ENCODE results near the gene CYSTM1.

DNA sequence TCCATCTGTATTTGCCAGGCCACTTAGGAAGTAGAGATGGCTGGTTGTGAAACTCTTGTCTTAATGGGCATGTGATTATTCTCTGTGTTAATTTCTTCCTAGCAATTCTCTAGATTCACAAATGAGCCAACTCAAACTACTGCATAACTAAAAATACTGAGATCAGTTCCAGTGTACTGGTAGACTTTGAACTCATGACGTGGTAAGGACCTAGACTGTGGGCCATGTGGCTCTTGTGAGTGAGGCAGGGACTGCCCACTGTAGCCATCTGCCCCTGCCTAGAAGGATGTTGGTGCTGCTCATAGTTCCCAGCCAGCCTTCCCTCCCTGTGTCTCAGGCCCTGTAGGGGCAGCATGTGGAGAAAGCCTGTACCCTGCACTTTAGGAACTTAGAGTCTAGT lies 47.4 kb downstream of the CYSTM1 start:
- TF ChIP-seq, protein P1, sequence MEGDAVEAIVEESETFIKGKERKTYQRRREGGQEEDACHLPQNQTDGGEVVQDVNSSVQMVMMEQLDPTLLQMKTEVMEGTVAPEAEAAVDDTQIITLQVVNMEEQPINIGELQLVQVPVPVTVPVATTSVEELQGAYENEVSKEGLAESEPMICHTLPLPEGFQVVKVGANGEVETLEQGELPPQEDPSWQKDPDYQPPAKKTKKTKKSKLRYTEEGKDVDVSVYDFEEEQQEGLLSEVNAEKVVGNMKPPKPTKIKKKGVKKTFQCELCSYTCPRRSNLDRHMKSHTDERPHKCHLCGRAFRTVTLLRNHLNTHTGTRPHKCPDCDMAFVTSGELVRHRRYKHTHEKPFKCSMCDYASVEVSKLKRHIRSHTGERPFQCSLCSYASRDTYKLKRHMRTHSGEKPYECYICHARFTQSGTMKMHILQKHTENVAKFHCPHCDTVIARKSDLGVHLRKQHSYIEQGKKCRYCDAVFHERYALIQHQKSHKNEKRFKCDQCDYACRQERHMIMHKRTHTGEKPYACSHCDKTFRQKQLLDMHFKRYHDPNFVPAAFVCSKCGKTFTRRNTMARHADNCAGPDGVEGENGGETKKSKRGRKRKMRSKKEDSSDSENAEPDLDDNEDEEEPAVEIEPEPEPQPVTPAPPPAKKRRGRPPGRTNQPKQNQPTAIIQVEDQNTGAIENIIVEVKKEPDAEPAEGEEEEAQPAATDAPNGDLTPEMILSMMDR (IDR thresholded peaks at IDR 0.05 in 8 of 11, conservative IDR thresholded peaks at IDR 0.05 in 3 of 11): no peak
- TF ChIP-seq POLR2AphosphoS5 (IDR thresholded peaks at IDR 0.05): no peak
